Bone marrow (tissue), 2 donors: ENCODE data around the gene TMOD3.
"Not testable (repeated sequence)": the region's sequence is repeated elsewhere in the genome, so short reads cannot be mapped to it uniquely, and the experiment has no call there.

Experiments
- DNase-seq, 2 donors: peaks; one replicate each; lab custom pipeline; 2025; lab: John Stamatoyannopoulos, UW

Gene TMOD3

GRCh38 chr15:51864408-51865056 is 35.1 kb downstream of the TMOD3 start:
- DNase-seq = no peak

GRCh38 chr15:51865317-51865716 is 35.9 kb downstream of the TMOD3 start:
- no peak for DNase-seq

- no peak for DNase-seq
Observed at GRCh38 chr15:51866161-51866560, 36.7 kb downstream of the TMOD3 start.

GRCh38 chr15:51866751-51867150 is 37.3 kb downstream of the TMOD3 start:
- DNase-seq = no peak

GRCh38 chr15:51869060-51869421 is 39.6 kb downstream of the TMOD3 start:
- DNase-seq = no peak

GRCh38 chr15:51870774-51871173 is 41.3 kb downstream of the TMOD3 start:
- no peak for DNase-seq

GRCh38 chr15:51874751-51875644 is 45.5 kb downstream of the TMOD3 start:
- DNase-seq = no peak

GRCh38 chr15:51876169-51876568 is 46.7 kb downstream of the TMOD3 start:
- no peak for DNase-seq

GRCh38 chr15:51878446-51879386 is 49.3 kb downstream of the TMOD3 start:
- peak in 1 of 2 donors; percentile 40 for DNase-seq

- no peak for DNase-seq
Observed at GRCh38 chr15:51879555-51879954, 50.1 kb downstream of the TMOD3 start.

GRCh38 chr15:51883271-51883837 is 53.9 kb downstream of the TMOD3 start:
- no peak for DNase-seq

GRCh38 chr15:51884041-51884440 is 54.6 kb downstream of the TMOD3 start:
- DNase-seq = no peak

- DNase-seq = no peak
Observed at GRCh38 chr15:51884517-51885236, 55.2 kb downstream of the TMOD3 start.

- not testable (repeated sequence) for DNase-seq
Observed at GRCh38 chr15:51885758-51886157, 56.3 kb downstream of the TMOD3 start.

GRCh38 chr15:51887887-51888592 is 58.6 kb downstream of the TMOD3 start:
- DNase-seq = no peak

- DNase-seq = peak in 1 of 2 donors; percentile 14
Observed at GRCh38 chr15:51888593-51889195, 59.2 kb downstream of the TMOD3 start.

- no peak for DNase-seq
Observed at GRCh38 chr15:51889486-51889885, 60.0 kb downstream of the TMOD3 start.

- DNase-seq = no peak
Observed at GRCh38 chr15:51904421-51904820, 75.0 kb downstream of the TMOD3 start.

GRCh38 chr15:51904931-51905330 is 75.5 kb downstream of the TMOD3 start:
- DNase-seq = no peak
